Activated CD8-positive, alpha-beta memory T cell treated with anti-CD3 and anti-CD28 coated beads for 4 hours (primary cell): ENCODE data around the gene GPR107.
"Not testable (repeated sequence)": the region's sequence is repeated elsewhere in the genome, so short reads cannot be mapped to it uniquely, and the experiment has no call there.

Source experiments
- DNase-seq, 2 donors: peaks; one replicate each; pipeline ENCODE4 v3.0.0-alpha.2; 2020; ENCODE audit warnings: low read depth in 2 of 2

The GPR107 gene

DNA sequence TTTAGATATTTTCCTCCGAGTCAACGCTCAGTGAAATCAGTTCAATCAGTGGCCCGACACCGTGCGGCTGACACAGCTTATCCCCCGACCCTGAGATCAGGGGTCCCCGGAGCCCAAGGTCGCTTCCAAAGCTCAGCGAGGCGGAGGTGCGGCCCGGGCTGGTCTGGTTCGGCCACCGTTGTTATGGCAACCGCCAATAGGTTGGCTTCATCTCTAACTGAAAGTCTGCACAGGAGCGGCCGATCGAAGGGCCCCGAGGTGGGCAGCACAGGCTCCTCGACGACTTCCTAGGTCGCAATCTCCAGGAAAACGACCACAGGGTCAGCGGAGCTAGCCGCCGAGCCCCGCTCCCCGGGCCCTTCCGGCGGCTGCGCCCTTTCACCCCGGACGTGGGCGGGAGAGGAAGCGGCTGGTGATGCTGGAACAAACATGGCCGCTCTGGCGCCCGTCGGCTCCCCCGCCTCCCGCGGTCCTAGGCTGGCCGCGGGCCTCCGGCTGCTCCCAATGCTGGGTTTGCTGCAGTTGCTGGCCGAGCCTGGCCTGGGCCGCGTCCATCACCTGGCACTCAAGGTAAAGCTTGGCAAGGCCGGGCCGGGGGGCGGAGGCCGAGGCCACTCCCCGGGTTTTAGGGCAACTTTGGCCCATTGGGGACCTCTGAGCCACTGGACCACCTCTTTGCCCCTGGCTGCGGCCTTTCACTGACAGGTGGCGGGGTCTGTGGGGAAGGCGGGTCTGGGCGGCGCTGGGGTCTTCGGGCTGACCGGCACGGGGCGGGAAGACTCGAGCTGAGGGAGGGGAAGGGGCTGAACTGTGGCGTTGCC lies at the start of gene GPR107:
Gene GPR107 (plus strand): TSS at position 403 of the 821 bp plus-strand sequence. CDS start 27 bp downstream, at position 430.
- peak; percentile 56 to 58 for DNase-seq

DNA sequence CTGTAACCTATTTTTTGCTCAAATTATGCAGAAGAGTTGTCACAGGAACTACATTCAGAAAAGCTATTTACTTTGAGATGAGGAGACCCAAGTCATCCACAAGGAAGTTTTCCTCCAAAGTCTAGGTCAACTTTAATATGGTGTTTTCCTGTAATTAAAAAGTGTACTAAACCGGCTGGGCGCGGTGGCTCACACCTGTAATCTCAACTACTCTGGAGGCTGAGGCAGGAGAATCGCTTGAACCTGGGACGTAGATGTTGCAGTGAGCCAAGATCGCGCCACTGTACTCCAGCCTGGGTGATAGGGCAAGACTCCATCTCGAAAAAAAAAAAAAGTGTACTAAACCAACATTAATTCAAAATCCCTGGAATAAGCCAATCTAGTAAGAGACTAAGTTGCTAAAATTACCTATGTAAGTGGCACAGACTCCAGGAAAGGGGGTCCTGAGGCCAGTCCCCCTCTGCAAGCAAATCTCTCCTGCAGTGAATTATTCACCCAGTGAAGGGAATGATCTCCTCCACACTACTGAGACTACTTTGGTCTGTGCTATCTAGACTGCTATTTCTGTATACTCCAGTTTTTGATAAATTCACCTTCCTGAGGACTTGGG lies 49.7 kb upstream of the GPR107 start:
- no peak for DNase-seq

DNA sequence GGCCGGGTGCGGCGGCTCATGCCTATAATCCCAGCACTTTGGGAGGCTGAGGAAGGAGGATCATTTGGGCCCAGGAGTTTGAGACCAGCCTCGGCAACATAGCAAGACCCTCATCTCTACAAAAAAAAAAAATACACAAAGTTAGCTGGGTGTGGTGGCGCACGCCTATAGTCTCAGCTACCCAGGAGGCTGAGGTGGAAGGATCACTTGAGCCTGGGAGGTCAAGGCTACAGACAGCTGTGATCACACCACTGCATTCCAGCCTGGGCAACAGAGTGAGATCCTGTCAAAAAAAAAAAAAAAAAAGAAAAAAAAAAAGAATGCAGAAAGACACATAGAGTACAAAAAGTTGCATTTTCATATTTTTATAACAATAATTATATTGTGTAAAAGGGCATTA lies 46.8 kb upstream of the GPR107 start:
- not testable (repeated sequence) for DNase-seq

DNA sequence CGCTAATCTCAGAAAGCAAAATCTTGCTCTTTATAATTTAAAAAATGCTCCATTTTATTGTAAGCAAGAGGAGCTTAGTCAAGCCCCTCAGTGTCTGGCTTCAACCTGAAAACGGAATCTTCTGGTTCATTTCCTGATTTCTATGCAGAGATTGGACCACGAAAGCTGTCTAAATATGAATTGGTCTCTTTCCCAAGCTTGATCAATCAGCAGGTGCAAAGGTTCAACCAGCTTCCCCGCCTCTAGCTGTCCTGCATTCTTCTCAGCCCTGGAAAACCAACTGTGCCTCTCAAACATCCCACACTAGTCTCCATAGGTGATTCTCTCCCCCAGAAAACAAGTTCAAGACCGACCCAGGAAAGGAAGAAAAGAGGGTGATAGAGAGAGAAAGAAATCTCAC lies 45.2 kb upstream of the GPR107 start:
- no peak for DNase-seq

GRCh38 chr9:130009546-130009945 lies 44.2 kb upstream of the GPR107 start:
- DNase-seq: not testable (repeated sequence)

GRCh38 chr9:130010151-130010988 lies 43.3 kb upstream of the GPR107 start:
- no peak for DNase-seq

GRCh38 chr9:130013326-130013725 lies 40.4 kb upstream of the GPR107 start:
- no peak for DNase-seq

GRCh38 chr9:130015353-130016019 lies 38.2 kb upstream of the GPR107 start:
- no peak for DNase-seq

GRCh38 chr9:130017076-130017475 lies 36.6 kb upstream of the GPR107 start:
- no peak for DNase-seq

GRCh38 chr9:130017510-130017909 lies 36.2 kb upstream of the GPR107 start:
- DNase-seq: not testable (repeated sequence)

- DNase-seq: no peak
Measured at GRCh38 chr9:130018265-130018664, 35.4 kb upstream of the GPR107 start.

- DNase-seq: no peak
Measured at GRCh38 chr9:130020618-130021017, 33.1 kb upstream of the GPR107 start.

GRCh38 chr9:130021123-130021522 lies 32.6 kb upstream of the GPR107 start:
- no peak for DNase-seq

DNA sequence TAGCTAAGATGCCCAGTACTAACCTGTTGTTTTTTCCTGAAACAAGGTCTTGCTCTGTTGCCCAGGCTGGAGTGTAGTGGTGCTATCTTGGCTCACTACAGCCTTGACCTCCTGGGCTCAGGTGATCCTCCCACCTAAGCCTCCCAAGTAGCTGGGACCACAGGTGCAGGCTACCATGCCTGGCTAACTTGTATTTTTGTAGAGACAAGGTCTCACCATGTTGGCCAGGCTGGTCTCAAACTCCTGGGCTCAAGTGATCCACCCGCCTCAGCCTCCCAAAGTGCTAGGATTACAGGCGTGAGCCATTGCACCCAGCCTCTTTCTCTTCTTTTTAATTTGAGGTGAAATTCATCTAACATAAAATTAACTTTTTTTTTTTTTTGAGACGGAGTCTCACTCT lies 31.9 kb upstream of the GPR107 start:
- DNase-seq: not testable (repeated sequence)

GRCh38 chr9:130022566-130023143 lies 31.1 kb upstream of the GPR107 start:
- DNase-seq: no peak

GRCh38 chr9:130023144-130023787 lies 30.4 kb upstream of the GPR107 start:
- DNase-seq: no peak

- DNase-seq: no peak
Measured at GRCh38 chr9:130023994-130024596, 29.6 kb upstream of the GPR107 start.

DNA sequence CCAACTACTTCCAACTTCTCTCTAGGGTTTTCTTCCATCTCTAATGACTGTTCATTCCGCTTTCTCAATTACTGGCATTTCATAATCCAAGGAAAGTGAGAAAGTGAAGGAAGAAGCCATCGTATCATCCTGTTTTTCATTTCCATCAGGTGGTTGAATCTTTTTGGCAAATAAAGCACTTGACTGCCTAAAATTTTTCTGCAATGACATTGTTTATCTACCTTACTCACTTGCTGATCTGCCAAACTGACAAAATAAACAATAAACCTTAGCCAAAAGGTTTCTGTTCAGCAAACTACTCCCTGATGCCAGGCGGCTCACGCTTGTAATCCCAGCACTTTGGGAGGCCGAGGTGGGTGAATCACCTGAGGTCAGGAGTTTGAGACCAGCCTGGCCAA lies 29.1 kb upstream of the GPR107 start:
- no peak for DNase-seq

DNA sequence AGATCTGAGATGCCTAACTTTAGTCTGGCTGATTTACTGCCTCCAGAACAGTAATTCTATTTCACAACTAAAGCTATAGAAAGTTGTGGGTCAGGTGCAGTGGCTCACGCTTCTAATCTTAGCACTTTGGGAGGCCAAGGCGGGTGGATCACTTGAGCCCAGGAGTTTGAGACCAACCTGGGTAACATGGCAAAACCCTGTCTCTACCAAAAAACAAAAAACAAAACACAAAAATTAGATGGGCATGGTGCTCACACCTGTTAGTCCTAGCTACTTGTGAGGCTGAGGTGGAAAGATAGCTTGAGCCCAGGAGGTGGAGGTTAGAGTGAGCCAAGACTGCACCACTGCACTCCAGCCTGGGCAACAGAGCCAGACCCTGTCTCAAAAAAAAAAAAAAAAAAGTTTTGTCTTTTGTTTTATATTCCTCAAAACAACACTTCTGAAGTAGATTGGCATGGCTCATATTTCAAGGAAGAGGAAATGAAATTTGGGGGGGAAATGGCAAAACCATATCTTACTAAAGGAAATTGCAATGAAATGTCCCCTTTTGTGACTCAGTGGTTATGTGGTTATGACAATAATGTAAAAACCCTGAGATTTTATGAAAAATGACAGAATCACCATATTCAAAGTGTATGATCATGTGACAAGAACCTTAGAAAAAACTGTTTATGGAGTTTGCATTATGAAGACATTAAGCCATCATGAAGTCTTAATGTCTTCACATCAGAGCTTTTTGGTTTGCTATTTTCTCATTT lies 26.9 kb upstream of the GPR107 start:
- no peak for DNase-seq
